HepG2 (cell line): Measurements from ENCODE around the gene MYO18B. TPM values are rescaled to one million over a fixed set of nuclear protein-coding genes. Genes with fewer than 3 reads are reported as not detected.

Source experiments
- ATAC-seq: fragments of 200-7000 bp; cut with Tn5 transposase; 3 replicates; pipeline ENCODE4 v1.9.1; 2020; ENCODE audit warnings: mild to moderate bottlenecking, moderate library complexity
- BruUV-seq: library from RNA; stranded (reverse); fragments of 400-500 nt; replicated peaks from 2 replicates; lab custom pipeline; 2021; lab: Mats Ljungman, UMichigan
- CTCF ChIA-PET: fragments of 300-600 bp; formaldehyde crosslinking; extraction: SDS; loops from one replicate; lab custom pipeline; 2021; ENCODE audit warnings: low total read pairs, inconsistent platforms, low intra/inter-chr PET ratio; lab: Yijun Ruan, JAX
- POLR2A ChIA-PET: fragments of 350-600 bp; sonication (Branson Sonifier 250); formaldehyde crosslinking; loops from one replicate; lab custom pipeline; 2020; ENCODE audit warnings: antibody characterized with exemption, inconsistent platforms; lab: Yijun Ruan, JAX
- DNase-seq: peaks from one replicate; pipeline ENCODE4 v3.0.0-alpha.2; 2015; ENCODE audit warnings: low spot score
- FAIRE-seq: peaks from 3 replicates; lab custom pipeline; 2011; peaks lifted over from hg19 to GRCh38; lab: Jason Lieb, UNC
- H2AFZ ChIP-seq: one replicate; pipeline ENCODE4 v1.6.1; 2011; ENCODE audit warnings: low read length, inconsistent platforms
- H3K27ac ChIP-seq: fragments of 300-600 bp; 3 replicates; pipeline ENCODE4 v1.8.0; 2011; ENCODE audit warnings: mixed run types, mild to moderate bottlenecking, mixed read lengths, low read length, inconsistent platforms; ENCODE audit not compliant: insufficient read depth; ENCODE audit errors: extremely low read length
- H3K27me3 ChIP-seq, 2 experiments: fragments of 200-600 bp in 1 of 2; 2 replicates in 1 of 2; 3 replicates in 1 of 2; pipeline versions ENCODE4 v1.6.0 to v1.8.0; 2011; ENCODE audit warnings: low read length in 2 of 2, mild to moderate bottlenecking in 2 of 2, moderate library complexity in 2 of 2, inconsistent platforms in 1 of 2; ENCODE audit not compliant: insufficient read depth in 2 of 2, control insufficient read depth in 1 of 2
- H3K36me3 ChIP-seq, 2 experiments: fragments of 200-600 bp in 1 of 2; replicated peaks in 1 of 2; 2 replicates in 1 of 2; 3 replicates in 1 of 2; pipeline versions ENCODE4 v1.5.1 to v1.8.0; 2011; ENCODE audit warnings: low read length in 2 of 2, inconsistent platforms in 1 of 2; ENCODE audit not compliant: insufficient read depth in 2 of 2, control insufficient read depth in 1 of 2
- H3K4me1 ChIP-seq: 2 replicates; pipeline ENCODE4 v1.5.1; 2012; ENCODE audit warnings: low read length, inconsistent platforms; ENCODE audit not compliant: insufficient read depth
- H3K4me2 ChIP-seq: 2 replicates; pipeline ENCODE4 v1.6.0; 2011; ENCODE audit warnings: low read depth, low read length, inconsistent platforms
- H3K4me3 ChIP-seq, 3 experiments: fragments of 200-600 bp in 1 of 3; sonication (generic), shearing (Covaris generic) in 1 of 3; replicated peaks in 1 of 3; 2 replicates each; pipeline ENCODE4 v1.5.1; 2011 to 2016; ENCODE audit warnings: low read length in 3 of 3, inconsistent platforms in 2 of 3, low read depth in 2 of 3, mild to moderate bottlenecking in 2 of 3, control low read depth in 1 of 3, mixed read lengths in 1 of 3; ENCODE audit not compliant: insufficient read depth in 1 of 3
- H3K79me2 ChIP-seq: one replicate; pipeline ENCODE4 v1.6.1; 2011; ENCODE audit warnings: low read length, inconsistent platforms; ENCODE audit not compliant: insufficient read depth
- H3K9ac ChIP-seq: 2 replicates; pipeline ENCODE4 v1.6.0; 2011; ENCODE audit warnings: mild to moderate bottlenecking, low read depth, low read length, inconsistent platforms; ENCODE audit not compliant: insufficient read depth
- H3K9me3 ChIP-seq: 2 replicates; pipeline ENCODE4 v1.5.1; 2012; ENCODE audit warnings: mild to moderate bottlenecking, low read length
- H4K20me1 ChIP-seq: 2 replicates; pipeline ENCODE4 v1.6.0; 2011; ENCODE audit warnings: inconsistent platforms, mild to moderate bottlenecking, low read length, moderate library complexity; ENCODE audit not compliant: insufficient read depth
- AFF4 ChIP-seq: sonication (generic); formaldehyde crosslinking; IDR thresholded peaks from 2 replicates; pipeline ENCODE4 v1.4.0; 2020; ENCODE audit warnings: missing genetic modification reagents
- CEBPB ChIP-seq: IDR thresholded peaks from 2 replicates; pipeline ENCODE4 v1.6.1; 2011; ENCODE audit warnings: low read depth, low read length, improper control_type of control experiment, borderline replicate concordance
- EEA1 ChIP-seq: sonication (generic); formaldehyde crosslinking; IDR thresholded peaks from 2 replicates; pipeline ENCODE4 v1.5.1; 2020; ENCODE audit warnings: mild to moderate bottlenecking, missing genetic modification reagents, borderline replicate concordance
- NBN ChIP-seq: fragments of 450-650 bp; conservative IDR thresholded peaks from 2 replicates; pipeline ENCODE4 v1.6.1; 2017
- NR2F6 ChIP-seq, 2 experiments: IDR thresholded peaks; 2 replicates each; pipeline ENCODE4 v1.6.1; 2016; ENCODE audit warnings: antibody characterized with exemption in 1 of 2, mild to moderate bottlenecking in 1 of 2
- POGZ ChIP-seq: sonication (generic); formaldehyde crosslinking; IDR thresholded peaks from 2 replicates; pipeline ENCODE4 v1.4.0; 2020; ENCODE audit warnings: mild to moderate bottlenecking, missing genetic modification reagents
- PREB ChIP-seq: sonication (generic); formaldehyde crosslinking; IDR thresholded peaks from 2 replicates; pipeline ENCODE4 v1.4.0; 2020; ENCODE audit warnings: missing genetic modification reagents
- RORA ChIP-seq: sonication (generic); formaldehyde crosslinking; IDR thresholded peaks from 2 replicates; pipeline ENCODE4 v1.5.0; 2020; ENCODE audit warnings: mild to moderate bottlenecking, missing genetic modification reagents, moderate library complexity
- ZFP37 ChIP-seq: sonication (generic); formaldehyde crosslinking; IDR thresholded peaks from 2 replicates; pipeline ENCODE4 v1.4.0; 2020; ENCODE audit warnings: missing genetic modification reagents, borderline replicate concordance
- ZNF512B ChIP-seq: sonication (generic); formaldehyde crosslinking; IDR thresholded peaks from 2 replicates; pipeline ENCODE4 v1.5.1; 2020; ENCODE audit warnings: missing genetic modification reagents, mild to moderate bottlenecking, borderline replicate concordance
- WGBS: methylation state at CpG from one replicate; pipeline ENCODE4 v1.1.6; 2017; ENCODE audit warnings: low lambda C conversion rate; 5-methylcytosine and 5-hydroxymethylcytosine counted together
- in situ Hi-C: cut with HindIII; loops from 2 replicates; pipeline ENCODE4 v1.10.0; 2017; ENCODE audit warnings: low pct_unique_long_range_greater_than_20kb; ENCODE audit not compliant: extremely low pct_ligation_motif_present
- intact Hi-C: fragments of 100-400 bp; cut with micrococcal nuclease; formaldehyde crosslinking; loops from one replicate; pipeline ENCODE4 v1.10.0; 2022; ENCODE audit not compliant: unreplicated experiment
- polyA plus RNA-seq, 8 experiments: library from polyadenylated mRNA; depleted of rRNA in 3 of 8; stranded (reverse) in 7 of 8; unstranded in 1 of 8; fragments of >200 nt; fragmentation: Illumina TruSeq in 4 of 8; extraction: Trizol in 4 of 8; gene quantifications; 2 replicates each; pipeline versions ENCODE4 v1.2.1 to v1.2.3, GENCODE V29; 2011 to 2016; ENCODE audit warnings: low read depth in 4 of 8, missing spikeins in 1 of 8, mixed read lengths in 1 of 8; ENCODE audit not compliant: insufficient read depth in 1 of 8
- total RNA-seq, 5 experiments: library from RNA; depleted of rRNA; stranded (reverse); fragments of >200 nt; fragmentation: Illumina TruSeq; extraction: Trizol; gene quantifications; 2 replicates each; pipeline ENCODE4 v1.2.3, GENCODE V29; 2016; ENCODE audit warnings: low read depth in 1 of 5

MYO18B gene
- total and polyA plus RNA-seq, 2 of the 13 experiments (the other 11 are each of a cell fraction or from before 2014, with no cell fraction given): 0.01 TPM; not detected in 1

GRCh38 chr22:25694196-25694907 is 47.6 kb upstream of the MYO18B start:
- BruUV-seq: no TSS peak
- no peak overlapping the region for H3K9ac ChIP-seq
- intact Hi-C loops: no loop called here

More at GRCh38 chr22:25694196-25694907, 47.6 kb upstream of the MYO18B start:
- no peak for ATAC-seq
- in situ Hi-C loops: no loop called here
- no peak overlapping the region for H3K4me3 ChIP-seq
- TF ChIP-seq ZFP37 (CRISPR knock-in tag): no peak
- TF ChIP-seq AFF4: no peak
- TF ChIP-seq CEBPB: no peak
- TF ChIP-seq NR2F6 (IDR thresholded peaks at IDR 0.05): no peak
- TF ChIP-seq NR2F6 (CRISPR knock-in tag; IDR thresholded peaks at IDR 0.05): no peak
- no peak for TF ChIP-seq EEA1
- TF ChIP-seq ZNF512B (CRISPR knock-in tag): no peak
- no peak for TF ChIP-seq NBN
- no peak for TF ChIP-seq RORA
- TF ChIP-seq POGZ: no peak
- TF ChIP-seq PREB (CRISPR knock-in tag): no peak
- no peaks in the 10 kb centered on the region for H3K79me2 ChIP-seq
- H3K27me3 ChIP-seq: no peaks in the 10 kb centered on the region
- no peaks in the 10 kb centered on the region for H3K9me3 ChIP-seq
- H3K36me3 ChIP-seq: peaks cover 3 to 29% of the 10 kb centered on the region in 2 experiments
- CTCF ChIA-PET: no interaction called here
- H3K27ac ChIP-seq: no peak overlapping the region
- no peak for FAIRE-seq
- WGBS: 90% methylated on average over 16 of the region's 16 CpGs
- POLR2A ChIA-PET: no interaction called here
- H3K4me1 ChIP-seq: no peaks in the 10 kb centered on the region
- no peaks in the 10 kb centered on the region for H4K20me1 ChIP-seq
- H3K4me2 ChIP-seq: no peak overlapping the region
- no peak for DNase-seq
- no peak overlapping the region for H2AFZ ChIP-seq
